H9 (cell line): Measurements from ENCODE around the gene TMEM115. TPM values are rescaled to one million over a fixed set of nuclear protein-coding genes. Genes with fewer than 3 reads are reported as not detected.
A peak's percentile ranks its signal among the peaks of the same experiment; 100 is the strongest.

Experiments used
- DNase-seq: peaks from one replicate; pipeline ENCODE4 v3.0.0-alpha.2; 2017
- H2AFZ ChIP-seq: one replicate; pipeline ENCODE4 v1.6.1; 2013; ENCODE audit warnings: mild to moderate bottlenecking, low read length, control low read depth, moderate library complexity
- H2AK5ac ChIP-seq: 2 replicates; pipeline ENCODE4 v1.6.1; 2013; ENCODE audit warnings: low read length, control low read depth, mixed read lengths; ENCODE audit not compliant: insufficient read length
- H2BK120ac ChIP-seq: one replicate; pipeline ENCODE4 v1.6.1; 2013; ENCODE audit warnings: low read depth, mild to moderate bottlenecking, low read length, control low read depth, inconsistent platforms; ENCODE audit not compliant: poor library complexity, severe bottlenecking
- H2BK12ac ChIP-seq: 2 replicates; pipeline ENCODE4 v1.6.1; 2013; ENCODE audit warnings: low read length, control low read depth, mixed read lengths, low read depth; ENCODE audit not compliant: insufficient read length
- H2BK15ac ChIP-seq: 2 replicates; pipeline ENCODE4 v1.6.1; 2013; ENCODE audit warnings: low read depth, low read length, control low read depth
- H2BK20ac ChIP-seq: one replicate; pipeline ENCODE4 v1.6.1; 2013; ENCODE audit warnings: low read depth, mild to moderate bottlenecking, low read length, control low read depth, inconsistent platforms; ENCODE audit not compliant: poor library complexity, severe bottlenecking
- H2BK5ac ChIP-seq: 2 replicates; pipeline ENCODE4 v1.6.1; 2013; ENCODE audit warnings: low read length, control low read depth, mixed read lengths; ENCODE audit not compliant: insufficient read length
- H3K14ac ChIP-seq: 2 replicates; pipeline ENCODE4 v1.6.1; 2013; ENCODE audit warnings: low read length, control low read depth; ENCODE audit not compliant: insufficient read depth
- H3K18ac ChIP-seq: 2 replicates; pipeline ENCODE4 v1.6.1; 2013; ENCODE audit warnings: low read depth, mild to moderate bottlenecking, mixed read lengths, low read length, control low read depth; ENCODE audit not compliant: insufficient read length
- H3K23ac ChIP-seq: 2 replicates; pipeline ENCODE4 v1.6.1; 2013; ENCODE audit warnings: low read length, control low read depth, mixed read lengths, low read depth; ENCODE audit not compliant: insufficient read length
- H3K23me2 ChIP-seq: 2 replicates; pipeline ENCODE4 v1.6.1; 2013; ENCODE audit warnings: low read depth, mild to moderate bottlenecking, mixed read lengths, low read length, control low read depth; ENCODE audit not compliant: insufficient read length, poor library complexity, severe bottlenecking
- H3K27ac ChIP-seq: 2 replicates; pipeline ENCODE4 v1.5.1; 2013; ENCODE audit warnings: low read length, control low read depth, mixed read lengths, low read depth; ENCODE audit not compliant: insufficient read length
- H3K27me3 ChIP-seq: 2 replicates; pipeline ENCODE4 v1.6.1; 2013; ENCODE audit warnings: low read length, control low read depth, inconsistent platforms; ENCODE audit not compliant: insufficient read depth
- H3K4ac ChIP-seq: 2 replicates; pipeline ENCODE4 v1.6.1; 2013; ENCODE audit warnings: low read depth, mild to moderate bottlenecking, control low read depth, inconsistent platforms, low read length, moderate library complexity
- H3K4me1 ChIP-seq: 2 replicates; pipeline ENCODE4 v1.6.1; 2013; ENCODE audit warnings: low read length, control low read depth, inconsistent platforms; ENCODE audit not compliant: insufficient read depth
- H3K4me2 ChIP-seq: 2 replicates; pipeline ENCODE4 v1.6.1; 2013; ENCODE audit warnings: low read length, control low read depth, mixed read lengths; ENCODE audit not compliant: insufficient read length, insufficient read depth
- H3K56ac ChIP-seq: 2 replicates; pipeline ENCODE4 v1.6.1; 2013; ENCODE audit warnings: low read depth, mild to moderate bottlenecking, mixed read lengths, low read length, control low read depth; ENCODE audit not compliant: insufficient read length
- H3K79me1 ChIP-seq: 2 replicates; pipeline ENCODE4 v1.6.1; 2013; ENCODE audit warnings: low read depth, mild to moderate bottlenecking, moderate library complexity, low read length, control low read depth, inconsistent platforms; ENCODE audit not compliant: insufficient read depth, poor library complexity, severe bottlenecking
- H3K79me2 ChIP-seq: 2 replicates; pipeline ENCODE4 v1.6.1; 2013; ENCODE audit warnings: low read length, control low read depth, inconsistent platforms; ENCODE audit not compliant: insufficient read depth
- H3K9ac ChIP-seq: 2 replicates; pipeline ENCODE4 v1.6.1; 2013; ENCODE audit warnings: low read length, control low read depth, mixed read lengths; ENCODE audit not compliant: insufficient read length; ENCODE audit errors: extremely low read depth
- H3K9me3 ChIP-seq: one replicate; pipeline ENCODE4 v1.6.1; 2013; ENCODE audit warnings: low read depth, low read length, inconsistent platforms; ENCODE audit not compliant: control insufficient read depth
- H3T11ph ChIP-seq: one replicate; pipeline ENCODE4 v1.6.1; 2013; ENCODE audit warnings: mild to moderate bottlenecking, low read length, control low read depth, inconsistent platforms
- H4K20me1 ChIP-seq: one replicate; pipeline ENCODE4 v1.6.1; 2013; ENCODE audit not compliant: control insufficient read depth, insufficient read length, insufficient read depth
- H4K5ac ChIP-seq: 2 replicates; pipeline ENCODE4 v1.6.1; 2013; ENCODE audit warnings: low read depth, mild to moderate bottlenecking, mixed read lengths, low read length, control low read depth; ENCODE audit not compliant: insufficient read length
- H4K8ac ChIP-seq: replicated peaks from 2 replicates; pipeline ENCODE4 v1.6.1; 2013; ENCODE audit warnings: low read length, control low read depth, mixed read lengths, low read depth; ENCODE audit not compliant: insufficient read length
- H4K91ac ChIP-seq: 2 replicates; pipeline ENCODE4 v1.6.1; 2013; ENCODE audit warnings: low read depth, mild to moderate bottlenecking, moderate library complexity, mixed read lengths, low read length, control low read depth; ENCODE audit not compliant: insufficient read length
- H3K27ac Mint-ChIP-seq, 3 experiments: 2 replicates in 2 of 3; 3 replicates in 1 of 3; pipeline ENCODE4 v1.8.0; 2020 to 2021; ENCODE audit warnings: mixed read lengths in 3 of 3, mild to moderate bottlenecking in 1 of 3, moderate library complexity in 1 of 3
- H3K27me3 Mint-ChIP-seq: 2 replicates; pipeline ENCODE4 v1.8.0; 2021; ENCODE audit warnings: low read depth, mild to moderate bottlenecking, moderate library complexity, mixed read lengths
- H3K36me3 Mint-ChIP-seq, 3 experiments: 2 replicates in 2 of 3; 3 replicates in 1 of 3; pipeline ENCODE4 v1.8.0; 2020 to 2021; ENCODE audit warnings: low read depth in 3 of 3, mixed read lengths in 3 of 3; ENCODE audit not compliant: insufficient read depth in 1 of 3
- H3K4me1 Mint-ChIP-seq, 2 experiments: 2 replicates each; pipeline ENCODE4 v1.8.0; 2020; ENCODE audit warnings: mixed read lengths in 2 of 2
- H3K4me3 Mint-ChIP-seq, 2 experiments: 2 replicates in 1 of 2; 3 replicates in 1 of 2; pipeline ENCODE4 v1.8.0; 2020 to 2021; ENCODE audit warnings: mild to moderate bottlenecking in 2 of 2, mixed read lengths in 2 of 2, moderate library complexity in 1 of 2
- H3K9me3 Mint-ChIP-seq, 2 experiments: 2 replicates in 1 of 2; 3 replicates in 1 of 2; pipeline ENCODE4 v1.8.0; 2020; ENCODE audit warnings: mild to moderate bottlenecking in 2 of 2, mixed read lengths in 2 of 2, moderate library complexity in 1 of 2
- WGBS: extraction: QIAGEN DNeasy Blood & Tissue Kit; methylation state at CpG from one replicate; pipeline ENCODE4 v1.1.7; 2013; ENCODE audit warnings: missing lambda C conversion rate, low lambda C conversion rate, mixed read lengths; ENCODE audit not compliant: insufficient read length; ENCODE audit errors: extremely low coverage; 5-methylcytosine and 5-hydroxymethylcytosine counted together
- total RNA-seq: library from RNA; stranded (reverse); gene quantifications from 2 replicates; pipeline ENCODE4 v1.2.1, GENCODE V29; 2021
- TF ChIP-seq, protein P1 (sequence below): fragments of 200-600 bp; sonication (generic); conservative IDR thresholded peaks from 3 replicates; pipeline ENCODE4 v1.8.0; 2021; ENCODE audit warnings: antibody characterized with exemption, mild to moderate bottlenecking

TMEM115 gene
- total RNA-seq, 1 experiment from 2014 or later = 32.3 TPM

DNA sequence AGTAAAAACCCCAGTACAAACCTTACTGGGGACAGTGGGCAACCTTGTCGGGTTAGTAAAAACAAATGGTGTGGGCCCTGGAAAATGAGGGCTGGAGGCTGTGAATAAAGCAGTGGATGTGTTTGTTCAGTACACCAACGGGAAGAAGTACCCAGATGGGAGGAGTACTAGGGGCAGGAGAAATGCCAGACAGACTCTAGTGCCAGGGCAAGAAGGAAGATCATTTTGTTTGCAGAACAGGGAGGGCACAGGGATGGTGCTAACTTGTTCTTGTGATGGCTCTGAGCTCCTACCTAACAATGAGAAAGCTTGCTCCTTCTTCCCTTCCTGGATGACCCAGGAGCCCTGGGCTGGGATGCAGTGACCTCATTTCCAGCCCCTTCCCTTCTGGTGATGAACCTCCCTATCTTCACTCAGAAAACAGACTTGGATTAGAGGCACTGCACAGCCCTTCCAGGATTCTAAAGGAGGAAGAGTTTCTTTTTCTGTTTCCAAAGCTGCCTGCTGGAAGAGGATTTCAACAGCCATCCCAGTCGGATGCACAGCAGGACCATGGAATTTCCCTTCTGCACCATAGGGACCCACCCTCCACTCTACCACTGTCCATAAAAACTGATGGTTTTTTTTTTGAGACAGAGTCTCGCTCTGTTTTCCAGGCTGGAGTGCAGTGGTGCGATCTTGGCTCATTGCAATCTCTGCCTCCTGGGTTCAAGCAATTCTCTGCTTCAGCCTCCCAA, 24.8 kb downstream of the TMEM115 start:
- H2BK12ac ChIP-seq = no peak overlapping the region
- H2AFZ ChIP-seq = no peak overlapping the region
- H3K14ac ChIP-seq = no peak overlapping the region
- no peak overlapping the region for H3K56ac ChIP-seq
- no peaks in the 10 kb centered on the region for H4K20me1 ChIP-seq
- H3K9me3 ChIP-seq = no peaks in the 10 kb centered on the region
- Mint-ChIP-seq H3K4me3 (peak overlapping the region in 1 of 2 experiments; percentile 38; a peak in 1 of 5 replicates), H3K36me3 (peaks cover 11 to 45% (median 43%) of the 10 kb centered on the region in 3 experiments), H3K4me1 (peaks cover 23 to 32% of the 10 kb centered on the region in 2 experiments), H3K27ac (peak overlapping the region in 2 of 3 experiments; percentile 75 to 77; a peak in 2 of 7 replicates), H3K27me3 (peaks cover 17% of the 10 kb centered on the region), H3K9me3 (no peaks in the 10 kb centered on the region; a peak in 1 of 5 replicates)
- H3K23ac ChIP-seq = no peak overlapping the region
- H2AK5ac ChIP-seq = no peak overlapping the region
- H4K91ac ChIP-seq = no peak overlapping the region
- no peak overlapping the region for H4K5ac ChIP-seq
- H4K8ac ChIP-seq = no peak overlapping the region
- no peak overlapping the region for H2BK5ac ChIP-seq
- H3K79me1 ChIP-seq = no peaks in the 10 kb centered on the region
- H3K18ac ChIP-seq = no peak overlapping the region
- no peak overlapping the region for H3K4me2 ChIP-seq
- no peaks in the 10 kb centered on the region; the same call in 1 of the 2 replicates for H3K4me1 ChIP-seq
- peaks cover 17% of the 10 kb centered on the region for H3K23me2 ChIP-seq
- peaks cover 5% of the 10 kb centered on the region; the same call in 1 of the 2 replicates for H3K79me2 ChIP-seq
- TF ChIP-seq, protein P1, sequence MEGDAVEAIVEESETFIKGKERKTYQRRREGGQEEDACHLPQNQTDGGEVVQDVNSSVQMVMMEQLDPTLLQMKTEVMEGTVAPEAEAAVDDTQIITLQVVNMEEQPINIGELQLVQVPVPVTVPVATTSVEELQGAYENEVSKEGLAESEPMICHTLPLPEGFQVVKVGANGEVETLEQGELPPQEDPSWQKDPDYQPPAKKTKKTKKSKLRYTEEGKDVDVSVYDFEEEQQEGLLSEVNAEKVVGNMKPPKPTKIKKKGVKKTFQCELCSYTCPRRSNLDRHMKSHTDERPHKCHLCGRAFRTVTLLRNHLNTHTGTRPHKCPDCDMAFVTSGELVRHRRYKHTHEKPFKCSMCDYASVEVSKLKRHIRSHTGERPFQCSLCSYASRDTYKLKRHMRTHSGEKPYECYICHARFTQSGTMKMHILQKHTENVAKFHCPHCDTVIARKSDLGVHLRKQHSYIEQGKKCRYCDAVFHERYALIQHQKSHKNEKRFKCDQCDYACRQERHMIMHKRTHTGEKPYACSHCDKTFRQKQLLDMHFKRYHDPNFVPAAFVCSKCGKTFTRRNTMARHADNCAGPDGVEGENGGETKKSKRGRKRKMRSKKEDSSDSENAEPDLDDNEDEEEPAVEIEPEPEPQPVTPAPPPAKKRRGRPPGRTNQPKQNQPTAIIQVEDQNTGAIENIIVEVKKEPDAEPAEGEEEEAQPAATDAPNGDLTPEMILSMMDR = no peak
- peaks cover 1% of the 10 kb centered on the region; the same call in 1 of the 2 replicates for H3K27me3 ChIP-seq
- no peak overlapping the region for H2BK120ac ChIP-seq
- no peak overlapping the region for H3T11ph ChIP-seq
- no peak overlapping the region for H3K27ac ChIP-seq
- no peak overlapping the region for H2BK15ac ChIP-seq
- no peak overlapping the region for H3K4ac ChIP-seq
- no peak overlapping the region for H2BK20ac ChIP-seq
- WGBS = no CpG with 5 or more reads among the region's 5 CpGs
- no peak overlapping the region for H3K9ac ChIP-seq
- no peak for DNase-seq
